HG03457 (cell line): Measurements from ENCODE around the gene TSPAN17.

Source experiments
- ATAC-seq: cut with Tn5 transposase; IDR thresholded peaks from one replicate; pipeline ENCODE4 v1.9.1; 2021; ENCODE audit warnings: moderate number of reproducible peaks; ENCODE audit not compliant: unreplicated experiment

Gene TSPAN17

GRCh38 chr5:176702671-176703641 is 55.7 kb downstream of the TSPAN17 start:
- ATAC-seq = no peak

- no peak for ATAC-seq
Observed at GRCh38 chr5:176703857-176704256, 56.6 kb downstream of the TSPAN17 start.

GRCh38 chr5:176704355-176704754 is 57.1 kb downstream of the TSPAN17 start:
- no peak for ATAC-seq

GRCh38 chr5:176704817-176705216 is 57.5 kb downstream of the TSPAN17 start:
- ATAC-seq = no peak
